Astrocyte (in vitro differentiated cells and primary cell): ENCODE results near the gene LRRC75A.

Source experiments
- EZH2 ChIP-seq: IDR thresholded peaks from 2 replicates; pipeline ENCODE4 v1.6.1; 2012; ENCODE audit warnings: mild to moderate bottlenecking, low read length, inconsistent platforms; ENCODE audit not compliant: insufficient read depth
- TF ChIP-seq, protein P1 (sequence below): IDR thresholded peaks from 2 replicates; pipeline ENCODE4 v1.5.1; 2011; ENCODE audit warnings: low read depth, mild to moderate bottlenecking, inconsistent platforms, low read length, moderate library complexity; ENCODE audit not compliant: insufficient read depth

DNA sequence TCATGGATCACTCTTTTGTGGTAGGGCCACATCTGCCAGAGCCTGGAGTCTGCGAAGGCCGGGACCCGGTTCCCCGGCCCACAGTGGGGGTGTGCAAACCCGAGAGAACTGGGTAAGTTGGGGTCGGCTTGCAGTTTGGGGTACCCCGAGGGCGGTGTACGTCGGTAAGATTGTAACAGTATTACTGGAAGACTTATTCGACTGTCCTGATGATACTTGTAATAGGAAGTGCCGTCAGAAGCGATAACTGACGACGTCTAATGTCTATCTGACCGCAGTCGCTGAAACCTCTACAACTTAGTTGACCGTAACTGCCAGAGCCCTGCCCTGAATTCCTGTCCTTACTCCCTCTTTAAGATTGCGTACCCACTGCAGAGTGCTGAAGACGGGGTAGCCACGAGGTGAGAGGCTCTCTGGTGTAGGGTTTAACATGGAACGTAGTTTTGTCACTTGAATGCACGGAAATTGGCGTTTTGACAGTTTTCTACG lies 52.6 kb downstream of the LRRC75A start:
- TF ChIP-seq, protein P1, sequence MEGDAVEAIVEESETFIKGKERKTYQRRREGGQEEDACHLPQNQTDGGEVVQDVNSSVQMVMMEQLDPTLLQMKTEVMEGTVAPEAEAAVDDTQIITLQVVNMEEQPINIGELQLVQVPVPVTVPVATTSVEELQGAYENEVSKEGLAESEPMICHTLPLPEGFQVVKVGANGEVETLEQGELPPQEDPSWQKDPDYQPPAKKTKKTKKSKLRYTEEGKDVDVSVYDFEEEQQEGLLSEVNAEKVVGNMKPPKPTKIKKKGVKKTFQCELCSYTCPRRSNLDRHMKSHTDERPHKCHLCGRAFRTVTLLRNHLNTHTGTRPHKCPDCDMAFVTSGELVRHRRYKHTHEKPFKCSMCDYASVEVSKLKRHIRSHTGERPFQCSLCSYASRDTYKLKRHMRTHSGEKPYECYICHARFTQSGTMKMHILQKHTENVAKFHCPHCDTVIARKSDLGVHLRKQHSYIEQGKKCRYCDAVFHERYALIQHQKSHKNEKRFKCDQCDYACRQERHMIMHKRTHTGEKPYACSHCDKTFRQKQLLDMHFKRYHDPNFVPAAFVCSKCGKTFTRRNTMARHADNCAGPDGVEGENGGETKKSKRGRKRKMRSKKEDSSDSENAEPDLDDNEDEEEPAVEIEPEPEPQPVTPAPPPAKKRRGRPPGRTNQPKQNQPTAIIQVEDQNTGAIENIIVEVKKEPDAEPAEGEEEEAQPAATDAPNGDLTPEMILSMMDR: no peak
- no peak for TF ChIP-seq EZH2
